HG02973 (cell line): ENCODE measurements around the gene HYAL4.

Source experiments
- ATAC-seq: cut with Tn5 transposase; IDR thresholded peaks from one replicate; pipeline ENCODE4 v1.9.1; 2021; ENCODE audit warnings: moderate library complexity; ENCODE audit not compliant: unreplicated experiment

Gene HYAL4

DNA sequence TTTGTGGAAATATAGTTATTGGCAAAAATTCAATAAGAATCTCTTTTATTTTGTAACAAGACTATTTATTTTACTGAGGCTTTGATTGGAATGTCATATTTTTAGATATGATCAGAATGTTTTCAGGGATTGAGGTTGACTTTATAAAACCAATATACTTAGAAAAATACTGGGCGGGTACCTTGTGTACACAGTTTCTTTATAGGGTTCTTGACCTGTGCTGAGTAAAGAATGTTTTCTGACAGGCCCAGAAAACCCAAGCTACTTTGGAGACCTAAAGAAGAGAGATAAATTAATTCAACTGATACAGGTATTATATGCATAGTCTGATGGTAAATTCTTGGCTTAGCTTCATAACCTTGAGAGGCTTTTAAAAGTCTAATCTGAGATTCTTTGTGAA lies 56.1 kb downstream of the HYAL4 start:
- ATAC-seq = no peak

GRCh38 chr7:123905714-123906113 lies 60.7 kb downstream of the HYAL4 start:
- ATAC-seq = no peak

- no peak for ATAC-seq
These were observed 71.3 kb downstream of the HYAL4 start for GRCh38 chr7:123916240-123916724.

DNA sequence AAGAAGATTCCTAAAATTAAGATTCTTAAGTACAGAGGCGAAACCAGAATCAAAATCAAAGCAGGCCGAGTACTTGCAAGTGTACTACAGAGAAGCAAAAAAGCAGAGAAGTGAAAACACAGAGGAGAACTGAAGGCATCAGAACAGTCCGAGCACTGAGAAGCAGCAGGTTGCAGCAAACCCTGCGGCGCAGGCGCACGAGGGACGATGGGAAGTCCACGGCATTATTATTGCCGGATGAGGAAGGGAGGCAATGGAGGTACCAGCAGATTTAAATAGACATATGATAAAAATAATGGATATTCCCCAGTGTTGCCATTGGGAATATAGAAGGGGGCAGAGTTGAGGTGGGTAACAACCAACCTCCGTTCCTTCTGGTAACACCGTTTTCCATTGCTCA lies 72.9 kb downstream of the HYAL4 start:
- no peak for ATAC-seq

DNA sequence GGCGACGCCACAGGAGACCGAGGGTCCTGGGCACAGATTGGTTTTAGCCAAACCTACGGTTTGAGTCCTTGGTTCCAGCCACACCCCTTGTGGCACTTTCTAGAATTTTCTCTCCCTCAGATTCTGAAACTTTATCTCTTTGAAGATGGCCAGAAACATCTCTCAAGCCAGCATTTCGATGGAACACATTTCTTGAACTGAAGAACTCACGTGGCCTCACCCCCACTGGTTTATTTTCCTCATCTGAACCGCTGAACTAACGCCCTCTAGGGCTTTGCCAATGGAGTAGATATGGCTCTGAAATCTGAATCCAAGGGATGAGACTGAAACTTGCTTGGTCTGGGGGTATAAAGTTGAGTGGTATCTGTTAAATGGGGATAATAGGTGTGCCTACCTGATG lies 73.3 kb downstream of the HYAL4 start:
- no peak for ATAC-seq

DNA sequence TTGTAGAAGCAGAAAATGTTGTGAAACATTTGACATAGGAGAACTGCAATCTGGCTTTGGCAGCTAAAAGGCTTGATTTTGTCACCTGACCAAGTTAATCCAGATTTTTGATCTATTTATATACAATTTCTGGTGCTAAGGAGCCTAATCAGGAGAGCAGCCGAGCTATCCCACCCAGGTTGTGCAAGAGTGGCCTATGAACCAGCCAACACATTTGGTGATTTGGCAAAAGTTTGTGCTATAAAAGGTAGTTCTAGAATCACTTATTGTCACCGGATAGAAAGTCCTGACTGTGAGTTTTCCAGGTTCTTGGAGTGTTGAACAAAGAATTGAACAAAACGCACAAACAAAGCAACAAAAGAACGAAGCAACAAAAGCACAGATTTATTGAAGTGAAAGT lies 78.6 kb downstream of the HYAL4 start:
- ATAC-seq = no peak

GRCh38 chr7:123924941-123925340 lies 80.0 kb downstream of the HYAL4 start, which contains the start of gene SPAM1:
SPAM1 (plus strand) TSS chr7:123925241; CDS start chr7:123953571, 28,330 bp downstream.
- ATAC-seq = no peak
